RWPE2 (cell line): Measurements from ENCODE around the gene NDUFS5.

Source experiments
- ATAC-seq: fragments of 200-7000 bp; cut with Tn5 transposase; 3 replicates; pipeline ENCODE4 v1.9.1; 2021; ENCODE audit warnings: low read depth
- DNase-seq: peaks from one replicate; pipeline ENCODE4 v3.0.0-alpha.2; 2020; ENCODE audit warnings: low spot score
- H3K27ac ChIP-seq: fragments of 450-650 bp; 2 replicates; pipeline ENCODE4 v1.5.1; 2017; ENCODE audit warnings: mild to moderate bottlenecking; ENCODE audit not compliant: poor library complexity, severe bottlenecking
- H3K27me3 ChIP-seq: fragments of 250-450 bp; sonication (Bioruptor Pico); 2 replicates; pipeline ENCODE4 v1.5.1; 2021; ENCODE audit warnings: mild to moderate bottlenecking, moderate library complexity; ENCODE audit not compliant: insufficient read depth, poor library complexity, severe bottlenecking
- H3K36me3 ChIP-seq: fragments of 250-450 bp; sonication (Bioruptor Pico); 2 replicates; pipeline ENCODE4 v1.5.1; 2020; ENCODE audit warnings: low read depth, mild to moderate bottlenecking, moderate library complexity
- H3K4me1 ChIP-seq: fragments of 250-450 bp; sonication (Bioruptor Pico); 2 replicates; pipeline ENCODE4 v1.5.1; 2021; ENCODE audit warnings: mild to moderate bottlenecking, moderate library complexity; ENCODE audit not compliant: insufficient read depth, poor library complexity, severe bottlenecking
- H3K4me3 ChIP-seq: fragments of 250-450 bp; sonication (Bioruptor Pico); 2 replicates; pipeline ENCODE4 v1.5.1; 2021; ENCODE audit warnings: mild to moderate bottlenecking, moderate library complexity; ENCODE audit not compliant: severe bottlenecking
- H3K9me3 ChIP-seq: fragments of 250-450 bp; sonication (Bioruptor Pico); 2 replicates; pipeline ENCODE4 v1.5.1; 2021; ENCODE audit warnings: mild to moderate bottlenecking, moderate library complexity; ENCODE audit not compliant: severe bottlenecking
- TF ChIP-seq, protein P1 (sequence below): fragments of 450-650 bp; IDR thresholded peaks from one replicate; pipeline ENCODE4 v1.5.1; 2017; ENCODE audit warnings: mild to moderate bottlenecking, moderate library complexity; ENCODE audit not compliant: poor library complexity, severe bottlenecking

Gene NDUFS5

GRCh38 chr1:38997034-38997900 is 28.9 kb upstream of the NDUFS5 start:
- DNase-seq (no peak), ATAC-seq (no peak)
- Histone ChIP-seq H3K4me1 (peaks cover 3% of the 10 kb centered on the region), H3K9me3 (no peaks in the 10 kb centered on the region), H3K4me3 (no peak overlapping the region), H3K36me3 (peaks cover 92% of the 10 kb centered on the region), H3K27me3 (no peaks in the 10 kb centered on the region), H3K27ac (no peak overlapping the region)
- TF ChIP-seq, protein P1, sequence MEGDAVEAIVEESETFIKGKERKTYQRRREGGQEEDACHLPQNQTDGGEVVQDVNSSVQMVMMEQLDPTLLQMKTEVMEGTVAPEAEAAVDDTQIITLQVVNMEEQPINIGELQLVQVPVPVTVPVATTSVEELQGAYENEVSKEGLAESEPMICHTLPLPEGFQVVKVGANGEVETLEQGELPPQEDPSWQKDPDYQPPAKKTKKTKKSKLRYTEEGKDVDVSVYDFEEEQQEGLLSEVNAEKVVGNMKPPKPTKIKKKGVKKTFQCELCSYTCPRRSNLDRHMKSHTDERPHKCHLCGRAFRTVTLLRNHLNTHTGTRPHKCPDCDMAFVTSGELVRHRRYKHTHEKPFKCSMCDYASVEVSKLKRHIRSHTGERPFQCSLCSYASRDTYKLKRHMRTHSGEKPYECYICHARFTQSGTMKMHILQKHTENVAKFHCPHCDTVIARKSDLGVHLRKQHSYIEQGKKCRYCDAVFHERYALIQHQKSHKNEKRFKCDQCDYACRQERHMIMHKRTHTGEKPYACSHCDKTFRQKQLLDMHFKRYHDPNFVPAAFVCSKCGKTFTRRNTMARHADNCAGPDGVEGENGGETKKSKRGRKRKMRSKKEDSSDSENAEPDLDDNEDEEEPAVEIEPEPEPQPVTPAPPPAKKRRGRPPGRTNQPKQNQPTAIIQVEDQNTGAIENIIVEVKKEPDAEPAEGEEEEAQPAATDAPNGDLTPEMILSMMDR, result no peak

DNA sequence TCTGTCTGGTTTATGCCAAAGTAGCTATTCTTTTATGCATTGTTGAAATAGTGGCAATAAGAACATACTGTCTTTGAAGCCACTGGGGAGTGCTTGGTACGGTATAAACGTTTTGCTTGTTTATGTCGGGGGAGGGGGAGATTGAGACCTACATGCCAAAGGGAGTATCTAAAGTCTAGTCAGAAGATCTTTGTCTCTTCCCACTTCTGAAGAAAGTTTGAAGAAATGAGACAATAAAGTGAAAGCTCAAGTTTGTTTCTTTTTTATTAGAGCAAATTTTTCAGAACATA is 28.3 kb upstream of the NDUFS5 start:
- Histone ChIP-seq H3K27ac (no peak overlapping the region), H3K27me3 (no peaks in the 10 kb centered on the region), H3K9me3 (no peaks in the 10 kb centered on the region), H3K4me1 (peaks cover 1% of the 10 kb centered on the region), H3K4me3 (no peak overlapping the region), H3K36me3 (peaks cover 92% of the 10 kb centered on the region)
- TF ChIP-seq, protein P1, result no peak
- no peak for ATAC-seq
- DNase-seq, result no peak

- H3K27ac ChIP-seq, result no peak overlapping the region
- ATAC-seq (no peak), DNase-seq (no peak)
These were observed 24.4 kb upstream of the NDUFS5 start for GRCh38 chr1:39001516-39002421.

DNA sequence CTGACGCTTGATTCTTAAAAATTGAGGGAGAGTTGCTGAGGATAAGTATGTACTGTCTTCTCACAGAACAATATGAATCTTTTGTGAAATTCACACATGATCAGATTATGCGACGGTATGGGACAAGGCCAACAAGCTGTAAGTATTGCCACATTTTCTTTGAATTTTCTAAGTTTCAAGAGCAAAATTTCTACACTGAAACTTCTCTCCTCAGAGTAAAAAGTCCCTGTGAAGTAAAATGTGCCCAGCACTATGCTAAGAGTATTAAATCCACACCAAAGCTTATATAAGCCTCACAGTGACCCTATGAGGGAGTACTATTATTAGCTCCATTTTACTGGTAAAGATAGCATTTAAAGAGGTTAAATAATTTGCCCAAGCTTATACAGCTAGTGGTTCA is 22.9 kb upstream of the NDUFS5 start:
- peaks cover 96% of the 10 kb centered on the region for H3K36me3 ChIP-seq
- TF ChIP-seq, protein P1, result no peak
- H3K27ac ChIP-seq, result no peak overlapping the region

More at GRCh38 chr1:39001516-39002421, 24.4 kb upstream of the NDUFS5 start:
- Histone ChIP-seq H3K4me1 (no peaks in the 10 kb centered on the region), H3K27me3 (no peaks in the 10 kb centered on the region), H3K36me3 (peaks cover 96% of the 10 kb centered on the region), H3K9me3 (no peaks in the 10 kb centered on the region), H3K4me3 (no peak overlapping the region)
- TF ChIP-seq, protein P1, result no peak

More for the DNA sequence above, 22.9 kb upstream of the NDUFS5 start:
- ATAC-seq (no peak), DNase-seq (no peak)
- Histone ChIP-seq H3K27me3 (no peaks in the 10 kb centered on the region), H3K4me1 (no peaks in the 10 kb centered on the region), H3K4me3 (no peak overlapping the region), H3K9me3 (no peaks in the 10 kb centered on the region)
